ENCODE measurements around the gene GLT6D1.

DNA sequence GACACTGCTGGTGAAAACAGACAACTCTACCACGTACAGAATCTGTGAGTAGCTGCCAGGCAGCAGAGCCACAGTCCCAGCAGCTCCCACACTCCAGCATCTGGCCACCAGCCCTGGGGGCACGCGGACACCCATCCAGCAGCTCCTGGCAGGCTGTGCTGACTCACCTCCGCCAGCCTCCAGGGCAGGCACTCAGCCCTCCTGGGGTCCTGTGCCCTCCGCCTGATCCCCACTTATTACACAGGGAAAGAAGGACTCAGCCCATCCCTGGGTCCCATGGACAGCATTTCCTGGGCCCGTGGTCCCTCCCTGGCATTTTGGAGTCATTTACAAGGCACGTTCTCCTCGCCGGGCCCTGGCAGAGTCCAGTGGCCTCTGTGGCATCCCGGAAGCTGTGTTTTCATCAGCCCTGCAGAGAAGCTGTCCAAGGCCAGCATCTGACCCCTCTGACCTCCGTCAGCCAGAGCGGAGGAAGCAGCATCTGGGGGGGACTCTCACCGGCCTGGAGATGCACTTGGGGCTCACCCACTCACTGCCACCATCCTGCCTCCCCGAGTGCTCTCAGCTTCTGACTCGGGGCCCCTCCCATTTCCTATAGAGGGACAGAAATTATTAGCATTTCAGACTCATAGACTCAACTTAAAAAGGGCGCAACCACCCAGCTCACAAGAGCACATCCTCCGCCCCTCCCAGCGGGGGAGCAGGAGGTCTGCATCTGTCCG is 56.2 kb downstream of the GLT6D1 start:
- TF ChIP-seq POLR2A (IDR thresholded peaks at IDR 0.05) = no peak
- TF ChIP-seq, protein P1, sequence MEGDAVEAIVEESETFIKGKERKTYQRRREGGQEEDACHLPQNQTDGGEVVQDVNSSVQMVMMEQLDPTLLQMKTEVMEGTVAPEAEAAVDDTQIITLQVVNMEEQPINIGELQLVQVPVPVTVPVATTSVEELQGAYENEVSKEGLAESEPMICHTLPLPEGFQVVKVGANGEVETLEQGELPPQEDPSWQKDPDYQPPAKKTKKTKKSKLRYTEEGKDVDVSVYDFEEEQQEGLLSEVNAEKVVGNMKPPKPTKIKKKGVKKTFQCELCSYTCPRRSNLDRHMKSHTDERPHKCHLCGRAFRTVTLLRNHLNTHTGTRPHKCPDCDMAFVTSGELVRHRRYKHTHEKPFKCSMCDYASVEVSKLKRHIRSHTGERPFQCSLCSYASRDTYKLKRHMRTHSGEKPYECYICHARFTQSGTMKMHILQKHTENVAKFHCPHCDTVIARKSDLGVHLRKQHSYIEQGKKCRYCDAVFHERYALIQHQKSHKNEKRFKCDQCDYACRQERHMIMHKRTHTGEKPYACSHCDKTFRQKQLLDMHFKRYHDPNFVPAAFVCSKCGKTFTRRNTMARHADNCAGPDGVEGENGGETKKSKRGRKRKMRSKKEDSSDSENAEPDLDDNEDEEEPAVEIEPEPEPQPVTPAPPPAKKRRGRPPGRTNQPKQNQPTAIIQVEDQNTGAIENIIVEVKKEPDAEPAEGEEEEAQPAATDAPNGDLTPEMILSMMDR (IDR thresholded peaks at IDR 0.05) = no peak
- no peak for TF ChIP-seq POLR2AphosphoS5 (IDR thresholded peaks at IDR 0.05)
- no peak for TF ChIP-seq EP300 (IDR thresholded peaks at IDR 0.05)

Data from suprapubic skin (tissue), 4 donors.